Mesothelial cell of epicardium (in vitro differentiated cells): ENCODE measurements around the gene EYS. TPM values are rescaled to one million over a fixed set of nuclear protein-coding genes. Genes with fewer than 3 reads are reported as not detected.

ENCODE experiments used
- DNase-seq, 2 experiments: peaks; one replicate each; pipeline ENCODE4 v3.0.0; 2021; ENCODE audit warnings: low spot score in 2 of 2; ENCODE audit not compliant: unreplicated experiment in 2 of 2
- H3K27ac Mint-ChIP-seq: 2 replicates; pipeline ENCODE4 v1.8.0; 2021; ENCODE audit warnings: mixed read lengths
- H3K27me3 Mint-ChIP-seq: 2 replicates; pipeline ENCODE4 v1.8.0; 2021; ENCODE audit warnings: low read depth, mixed read lengths
- H3K36me3 Mint-ChIP-seq: 2 replicates; pipeline ENCODE4 v1.8.0; 2021; ENCODE audit warnings: mixed read lengths
- H3K4me1 Mint-ChIP-seq: 2 replicates; pipeline ENCODE4 v1.8.0; 2021; ENCODE audit warnings: mixed read lengths
- H3K4me3 Mint-ChIP-seq: 2 replicates; pipeline ENCODE4 v1.8.0; 2021; ENCODE audit warnings: mild to moderate bottlenecking, moderate library complexity, mixed read lengths
- H3K9me3 Mint-ChIP-seq: 2 replicates; pipeline ENCODE4 v1.8.0; 2021; ENCODE audit warnings: mixed read lengths
- total RNA-seq: library from RNA; stranded (reverse); gene quantifications from 3 replicates; pipeline ENCODE4 v1.2.1, GENCODE V29; 2021
- TF ChIP-seq, protein P1 (sequence below): fragments of 200-600 bp; sonication (generic); IDR thresholded peaks from one replicate; pipeline ENCODE4 v1.5.0; 2021; ENCODE audit warnings: antibody characterized with exemption; ENCODE audit not compliant: unreplicated experiment

The EYS gene
- total RNA-seq, 1 donor from 2014 or later, result 0.69 TPM

DNA sequence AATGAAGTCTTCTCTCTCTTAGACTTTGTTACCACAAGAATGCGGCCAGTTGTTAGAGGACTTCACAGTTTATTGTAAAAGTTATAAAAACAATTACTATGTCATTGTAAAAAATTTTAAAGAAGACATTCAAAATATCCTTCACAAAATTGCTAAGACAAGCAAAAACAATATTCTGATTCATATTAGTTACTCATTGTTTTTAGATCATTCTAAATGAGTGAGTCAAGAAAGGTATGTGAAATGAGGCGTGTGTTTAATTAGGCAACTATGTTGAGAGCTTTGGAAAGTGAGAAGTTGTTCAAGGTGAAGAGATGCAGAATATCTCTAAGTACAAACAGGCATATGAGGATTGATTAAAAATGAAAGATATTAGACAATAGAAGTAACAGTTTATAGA lies 875.3 kb downstream of the EYS start:
- TF ChIP-seq, protein P1, sequence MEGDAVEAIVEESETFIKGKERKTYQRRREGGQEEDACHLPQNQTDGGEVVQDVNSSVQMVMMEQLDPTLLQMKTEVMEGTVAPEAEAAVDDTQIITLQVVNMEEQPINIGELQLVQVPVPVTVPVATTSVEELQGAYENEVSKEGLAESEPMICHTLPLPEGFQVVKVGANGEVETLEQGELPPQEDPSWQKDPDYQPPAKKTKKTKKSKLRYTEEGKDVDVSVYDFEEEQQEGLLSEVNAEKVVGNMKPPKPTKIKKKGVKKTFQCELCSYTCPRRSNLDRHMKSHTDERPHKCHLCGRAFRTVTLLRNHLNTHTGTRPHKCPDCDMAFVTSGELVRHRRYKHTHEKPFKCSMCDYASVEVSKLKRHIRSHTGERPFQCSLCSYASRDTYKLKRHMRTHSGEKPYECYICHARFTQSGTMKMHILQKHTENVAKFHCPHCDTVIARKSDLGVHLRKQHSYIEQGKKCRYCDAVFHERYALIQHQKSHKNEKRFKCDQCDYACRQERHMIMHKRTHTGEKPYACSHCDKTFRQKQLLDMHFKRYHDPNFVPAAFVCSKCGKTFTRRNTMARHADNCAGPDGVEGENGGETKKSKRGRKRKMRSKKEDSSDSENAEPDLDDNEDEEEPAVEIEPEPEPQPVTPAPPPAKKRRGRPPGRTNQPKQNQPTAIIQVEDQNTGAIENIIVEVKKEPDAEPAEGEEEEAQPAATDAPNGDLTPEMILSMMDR, result no peak
- no peaks in the 10 kb centered on the region for H3K9me3 Mint-ChIP-seq
- H3K4me3 Mint-ChIP-seq, result no peak overlapping the region
- H3K27me3 Mint-ChIP-seq, result no peaks in the 10 kb centered on the region
- DNase-seq, result no peak
- H3K27ac Mint-ChIP-seq, result no peak overlapping the region
- H3K36me3 Mint-ChIP-seq, result no peaks in the 10 kb centered on the region
- H3K4me1 Mint-ChIP-seq, result no peaks in the 10 kb centered on the region

DNA sequence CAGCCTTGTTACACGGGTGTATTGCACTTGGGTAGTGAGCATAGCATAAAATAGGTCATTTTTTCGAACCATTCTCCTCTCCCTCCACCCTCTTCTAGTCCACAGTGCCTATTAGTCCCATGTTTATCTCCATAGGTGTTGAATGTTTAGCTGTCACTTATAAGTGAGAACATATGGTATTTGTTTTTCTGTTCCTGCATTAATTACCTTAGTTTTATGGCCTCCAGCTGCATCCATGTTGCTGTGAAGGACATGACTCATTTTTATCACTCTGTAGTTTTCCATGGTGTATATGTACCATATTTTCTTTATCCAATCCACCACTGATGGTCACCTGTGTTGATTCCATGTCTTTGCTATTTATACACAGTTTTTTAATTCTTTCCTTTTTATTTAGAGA lies 889.5 kb downstream of the EYS start:
- Mint-ChIP-seq H3K9me3 (no peaks in the 10 kb centered on the region), H3K27me3 (no peaks in the 10 kb centered on the region), H3K36me3 (no peaks in the 10 kb centered on the region), H3K27ac (no peak overlapping the region), H3K4me3 (no peak overlapping the region), H3K4me1 (no peaks in the 10 kb centered on the region)
- TF ChIP-seq, protein P1, result no peak
- no peak for DNase-seq

DNA sequence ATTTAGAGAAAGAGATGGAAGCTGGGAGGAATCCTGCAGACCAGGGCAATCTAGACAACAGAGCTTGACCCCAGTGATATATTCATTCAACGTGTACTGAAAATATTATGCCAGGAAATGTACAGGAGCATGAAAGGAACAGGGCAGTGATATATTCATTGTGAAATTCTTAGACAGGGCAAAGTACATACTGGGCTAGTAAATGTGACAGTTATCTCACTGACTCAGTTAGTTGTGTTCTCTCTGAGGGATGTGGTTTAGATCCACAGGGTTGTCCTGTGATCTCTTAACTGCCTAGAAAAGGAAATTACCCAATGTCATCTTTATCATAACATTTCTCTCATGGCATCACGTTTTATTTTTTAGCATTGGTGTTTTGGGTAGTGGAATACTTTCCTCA lies 891.3 kb downstream of the EYS start:
- no peaks in the 10 kb centered on the region for H3K27me3 Mint-ChIP-seq
- H3K36me3 Mint-ChIP-seq, result no peaks in the 10 kb centered on the region
- H3K9me3 Mint-ChIP-seq, result no peaks in the 10 kb centered on the region
- H3K4me3 Mint-ChIP-seq, result no peak overlapping the region
- no peak for DNase-seq
- TF ChIP-seq, protein P1, result no peak
- H3K27ac Mint-ChIP-seq, result no peak overlapping the region
- peaks cover 3% of the 10 kb centered on the region for H3K4me1 Mint-ChIP-seq

DNA sequence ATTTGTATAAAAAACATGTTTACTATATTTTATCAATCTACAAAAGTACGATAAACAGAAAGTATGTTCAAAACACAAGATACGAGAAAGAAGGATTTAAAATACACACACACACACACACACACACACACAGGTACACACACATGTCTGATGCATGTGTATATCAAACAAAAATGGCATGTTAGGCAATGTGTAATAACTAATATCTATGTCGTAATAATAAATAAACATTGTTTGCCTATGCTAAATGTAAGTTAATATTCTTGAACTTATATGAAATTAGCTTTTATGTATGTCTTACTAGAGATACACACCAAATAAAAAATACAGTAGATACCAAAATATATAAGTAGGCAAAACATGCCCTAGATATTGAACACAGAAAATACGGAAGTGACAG lies 894.9 kb downstream of the EYS start:
- Mint-ChIP-seq H3K9me3 (no peaks in the 10 kb centered on the region), H3K4me1 (peaks cover 3% of the 10 kb centered on the region), H3K36me3 (no peaks in the 10 kb centered on the region), H3K4me3 (no peak overlapping the region), H3K27me3 (no peaks in the 10 kb centered on the region), H3K27ac (no peak overlapping the region)
- DNase-seq, result no peak
- TF ChIP-seq, protein P1, result no peak

DNA sequence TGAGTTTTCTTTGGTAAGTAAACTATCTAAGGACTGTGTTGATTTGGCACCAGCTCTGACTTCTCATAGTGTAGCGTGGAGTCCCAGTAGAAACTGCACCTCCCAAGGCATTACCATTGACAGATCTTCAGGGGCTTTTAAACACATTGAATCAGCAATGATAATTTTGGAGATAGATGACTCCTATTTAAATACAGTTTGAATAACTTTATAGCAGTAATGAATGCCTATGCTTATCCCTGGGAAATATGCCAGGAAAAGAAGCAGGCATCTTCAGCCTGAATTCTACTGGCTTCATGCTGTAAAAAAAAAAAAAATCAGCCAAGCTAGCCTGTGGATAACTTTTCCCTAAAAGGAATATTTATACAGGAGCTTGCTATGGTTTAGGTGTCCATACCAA lies 895.9 kb downstream of the EYS start:
- Mint-ChIP-seq H3K4me1 (peaks cover 3% of the 10 kb centered on the region), H3K9me3 (no peaks in the 10 kb centered on the region), H3K27me3 (no peaks in the 10 kb centered on the region), H3K4me3 (no peak overlapping the region), H3K36me3 (no peaks in the 10 kb centered on the region), H3K27ac (no peak overlapping the region)
- DNase-seq, result no peak
- TF ChIP-seq, protein P1, result no peak

DNA sequence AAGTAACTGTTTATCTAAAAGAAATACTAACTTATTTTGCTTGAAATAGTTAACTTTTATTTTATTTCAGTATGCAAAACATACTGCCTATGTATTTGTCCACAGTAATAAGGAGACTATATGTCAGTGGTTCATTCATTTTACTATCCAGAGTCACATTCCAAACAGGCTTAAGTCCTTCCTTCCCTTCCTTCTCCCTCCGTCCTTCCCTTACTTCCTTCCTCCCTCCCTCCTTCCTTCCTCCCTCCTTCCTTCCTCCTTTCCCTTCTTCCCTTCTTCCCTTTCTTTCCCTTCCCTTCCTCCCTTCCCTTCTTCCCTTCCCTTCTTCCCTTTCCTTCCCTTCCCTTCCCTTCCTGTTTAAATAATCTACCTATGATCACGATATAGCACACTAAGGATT lies 899.2 kb downstream of the EYS start:
- H3K36me3 Mint-ChIP-seq, result no peaks in the 10 kb centered on the region
- H3K4me3 Mint-ChIP-seq, result no peak overlapping the region
- H3K4me1 Mint-ChIP-seq, result peaks cover 3% of the 10 kb centered on the region
- H3K27ac Mint-ChIP-seq, result no peak overlapping the region
- DNase-seq, result no peak
- H3K27me3 Mint-ChIP-seq, result no peaks in the 10 kb centered on the region
- TF ChIP-seq, protein P1, result no peak
- no peaks in the 10 kb centered on the region for H3K9me3 Mint-ChIP-seq
